ENCODE results near the gene IFIT1. TPM values are rescaled to one million over a fixed set of nuclear protein-coding genes. Genes with fewer than 3 reads are reported as not detected.

The IFIT1 gene
- total and polyA plus RNA-seq, 2 donors (not counting 3 experiments of a cell fraction or from before 2014, with no cell fraction given): 0.51 to 0.75 TPM

- intact Hi-C loops (cut with micrococcal nuclease): no loop called here
- no peak overlapping the region for H3K9ac ChIP-seq (replicated peaks; ENCODE audit: extremely low read depth, insufficient read depth, low read length)
- no peaks in the 10 kb centered on the region for H3K79me2 ChIP-seq (ENCODE audit: control insufficient read depth, insufficient read depth, low read length)
- CTCF ChIA-PET: interaction anchor here (1.4 to 2.4 kb wide), 3 partner anchors 12 to 28 kb away, joined by 3 to 6 read pairs (median 6); partner anchors contain the start of gene IFIT1
- BruUV-seq (replicated peaks): no TSS peak
- POLR2A ChIA-PET: no interaction called here
- no peak overlapping the region for H3K27ac ChIP-seq (ENCODE audit: insufficient read depth, low read depth, low read length)
- peaks cover 9 to 23% of the 10 kb centered on the region in 2 experiments for H3K27me3 ChIP-seq (ENCODE audit: control insufficient read depth in 2 of 2, insufficient read depth in 2 of 2, low read length in 2 of 2)
- no peaks in the 10 kb centered on the region for H3K9me3 ChIP-seq (replicated peaks; ENCODE audit: control insufficient read depth, insufficient read depth, low read length)
- TF ChIP-seq EZH2 (IDR thresholded peaks at IDR 0.05; ENCODE audit: borderline replicate concordance, low read depth, low read length, severe bottlenecking) (no peak), MYC (IDR thresholded peaks at IDR 0.05; ENCODE audit: low read depth, low read length) (no peak), MAX (IDR thresholded peaks at IDR 0.05; ENCODE audit: insufficient read depth, insufficient read length) (no peak), CTCF (IDR thresholded peaks at IDR 0.05; ENCODE audit: extremely low read depth in 1 of 2, insufficient read depth in 1 of 2, low read depth in 1 of 2, low read length in 2 of 2) (no peak), FOS (IDR thresholded peaks at IDR 0.05; ENCODE audit: borderline replicate concordance, insufficient read depth, low read length) (no peak), JUN (IDR thresholded peaks at IDR 0.05; ENCODE audit: borderline replicate concordance, insufficient read depth, insufficient read length, low read depth) (no peak), GATA2 (IDR thresholded peaks at IDR 0.05; ENCODE audit: insufficient read depth, insufficient read length, low read depth, low read length) (no peak), POLR2A (IDR thresholded peaks at IDR 0.05; ENCODE audit: low read depth, low read length) (no peak), POLR2AphosphoS5 (IDR thresholded peaks at IDR 0.05; ENCODE audit: insufficient read depth, low read depth, low read length) (no peak)
- no peak for DNase-seq (ENCODE audit: low read depth, low spot score)
- peak; percentile 50 for FAIRE-seq
- H4K20me1 ChIP-seq (replicated peaks; ENCODE audit: control insufficient read depth, extremely low read depth, insufficient read depth, low read length): no peaks in the 10 kb centered on the region
- H3K36me3 ChIP-seq (ENCODE audit: control insufficient read depth in 2 of 2, extremely low read depth in 1 of 2, insufficient read depth in 2 of 2, low read length in 2 of 2): no peaks in the 10 kb centered on the region
- H3K4me2 ChIP-seq (ENCODE audit: insufficient read depth, low read length): no peak overlapping the region
- no peak overlapping the region for H2AFZ ChIP-seq (ENCODE audit: low read depth, low read length)
- H3K4me1 ChIP-seq (ENCODE audit: control insufficient read depth, extremely low read depth, insufficient read depth, low read length): no peaks in the 10 kb centered on the region
- dilution Hi-C loops (cut with MboI; ENCODE audit: extremely low pct_ligation_motif_present, low sequenced_read_pairs): no loop called here
- no peaks in the 10 kb centered on the region for H3K9me1 ChIP-seq (replicated peaks; ENCODE audit: control insufficient read depth, extremely low read depth, insufficient read depth, low read length)
- no peak overlapping the region for H3K4me3 ChIP-seq (replicated peaks in 1 of 3; ENCODE audit: insufficient read depth in 1 of 3, low read depth in 1 of 3, low read length in 3 of 3)
Observed at GRCh38 chr10:89363729-89364442, 28.5 kb upstream of the IFIT1 start.

Data from endothelial cell of umbilical vein (primary cell).